ENCODE measurements around the gene KIF27. TPM values are rescaled to one million over a fixed set of nuclear protein-coding genes. Genes with fewer than 3 reads are reported as not detected.

KIF27 gene
- total RNA-seq, 4 donors from 2014 or later: 3.2 to 12.9 (median 5.5) TPM

DNA sequence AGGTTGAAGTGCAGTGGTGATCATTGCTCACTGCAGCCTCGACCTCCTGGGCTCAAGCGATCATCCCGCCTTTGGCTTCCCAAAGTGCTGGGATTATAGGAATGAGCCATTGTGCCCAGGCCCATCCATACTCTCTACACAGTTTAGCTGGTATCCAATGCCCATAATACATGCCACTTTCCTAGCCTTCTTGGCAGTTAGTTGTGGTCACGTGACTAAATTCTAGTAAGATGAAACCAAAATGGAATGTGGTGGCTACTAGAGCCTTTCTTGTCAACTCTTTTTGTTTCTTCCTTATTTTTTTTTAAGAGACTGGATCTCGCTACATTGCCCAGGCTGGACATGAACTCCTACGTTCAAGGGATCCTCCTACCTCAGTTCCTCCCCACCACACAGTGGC lies 15.3 kb upstream of the KIF27 start:
- H3K36me3 ChIP-seq: peaks cover 28% of the 10 kb centered on the region
- peaks cover 12% of the 10 kb centered on the region for H3K4me1 ChIP-seq
- no peaks in the 10 kb centered on the region for H3K9me3 ChIP-seq
- no peak for TF ChIP-seq POLR2AphosphoS5 (IDR thresholded peaks at IDR 0.05)
- no peak for TF ChIP-seq EP300 (IDR thresholded peaks at IDR 0.05)
- TF ChIP-seq CTCF (IDR thresholded peaks at IDR 0.05): no peak
- no peak for TF ChIP-seq POLR2A (IDR thresholded peaks at IDR 0.05)
- H3K27ac ChIP-seq: no peak overlapping the region
- no peak overlapping the region for H3K4me3 ChIP-seq
- DNase-seq (ENCODE audit: low spot score in 2 of 2): no peak
- 90% methylated on average over 6 of the region's 6 CpGs for WGBS
- no peaks in the 10 kb centered on the region for H3K27me3 ChIP-seq

DNA sequence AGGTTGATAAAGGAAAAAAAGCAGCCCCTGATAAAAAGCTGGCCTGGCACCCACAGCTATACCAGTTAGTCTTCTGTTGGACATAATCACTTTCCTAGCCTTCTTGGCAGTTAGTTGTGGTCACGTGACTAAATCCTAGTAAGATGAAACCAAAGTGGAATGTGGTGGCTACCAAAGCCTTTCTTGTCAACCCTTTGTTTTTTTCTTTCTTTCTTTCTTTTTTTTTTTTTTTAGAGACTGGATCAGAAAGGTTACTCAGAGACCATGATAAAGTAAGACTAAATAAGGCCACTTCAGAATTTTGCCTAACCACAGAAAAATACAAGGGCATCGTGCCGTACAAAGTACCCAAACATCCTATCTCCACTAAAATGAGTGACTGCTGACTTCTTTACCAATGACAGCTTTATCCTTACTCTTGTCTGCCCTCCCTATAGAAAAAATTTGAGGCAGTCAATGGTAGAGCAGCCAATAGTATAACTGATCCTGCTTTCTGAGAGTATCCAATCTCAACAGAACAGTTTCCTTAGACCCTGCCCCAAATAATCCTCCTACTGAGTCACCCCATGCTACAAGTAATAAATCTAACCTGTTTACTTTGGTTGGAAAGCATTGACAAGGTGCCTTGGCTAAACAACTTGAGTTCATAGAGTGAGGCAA lies 14.2 kb upstream of the KIF27 start:
- Histone ChIP-seq H3K4me3 (no peak overlapping the region), H3K9me3 (no peaks in the 10 kb centered on the region), H3K36me3 (peaks cover 17% of the 10 kb centered on the region), H3K27ac (no peak overlapping the region), H3K4me1 (peaks cover 14% of the 10 kb centered on the region), H3K27me3 (no peaks in the 10 kb centered on the region)
- TF ChIP-seq EP300 (IDR thresholded peaks at IDR 0.05) (no peak), CTCF (IDR thresholded peaks at IDR 0.05) (no peak), POLR2A (IDR thresholded peaks at IDR 0.05) (no peak), POLR2AphosphoS5 (IDR thresholded peaks at IDR 0.05) (no peak)
- DNase-seq (ENCODE audit: low spot score in 2 of 2): no peak
- WGBS: 82% methylated on average over 3 of the region's 3 CpGs

DNA sequence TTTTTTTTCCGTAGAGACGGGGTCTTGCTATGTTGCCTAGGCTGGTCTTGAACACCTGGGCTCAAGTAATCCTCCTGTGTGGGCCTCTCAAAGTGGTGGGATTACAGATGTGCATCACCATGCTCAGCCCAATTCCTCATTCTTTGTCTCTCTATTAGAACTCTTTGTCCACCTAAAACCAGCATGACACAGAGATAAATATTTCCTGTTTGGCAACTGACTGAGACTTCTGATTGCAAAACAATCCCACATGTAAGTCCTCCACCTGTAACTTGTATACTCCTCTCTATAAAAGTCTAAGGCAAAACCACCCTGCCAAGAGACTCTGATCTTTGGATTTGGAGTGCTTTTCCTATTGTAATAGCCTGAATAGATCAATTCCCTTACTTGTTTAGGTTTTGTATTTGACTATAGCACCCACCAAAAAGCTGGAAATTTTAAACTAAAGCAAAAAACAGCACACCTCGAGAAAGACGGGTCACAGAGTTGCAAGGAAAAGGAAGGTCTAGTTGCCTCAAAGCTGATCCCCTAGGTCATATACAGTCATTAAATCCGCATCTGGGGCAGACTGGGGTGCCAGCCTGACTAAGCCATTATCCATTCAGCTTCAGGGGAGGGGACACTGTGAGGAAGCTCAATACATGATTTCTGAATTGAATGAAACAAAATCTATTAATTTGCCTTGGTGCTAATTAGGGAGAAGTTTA lies 13.5 kb upstream of the KIF27 start:
- Histone ChIP-seq H3K9me3 (no peaks in the 10 kb centered on the region), H3K36me3 (peaks cover 11% of the 10 kb centered on the region), H3K27me3 (no peaks in the 10 kb centered on the region), H3K4me1 (peaks cover 14% of the 10 kb centered on the region), H3K27ac (no peak overlapping the region), H3K4me3 (no peak overlapping the region)
- no peak for TF ChIP-seq EP300 (IDR thresholded peaks at IDR 0.05)
- TF ChIP-seq CTCF (IDR thresholded peaks at IDR 0.05): no peak
- DNase-seq (ENCODE audit: low spot score in 2 of 2): no peak
- WGBS: 73% methylated on average over 5 of the region's 5 CpGs

DNA sequence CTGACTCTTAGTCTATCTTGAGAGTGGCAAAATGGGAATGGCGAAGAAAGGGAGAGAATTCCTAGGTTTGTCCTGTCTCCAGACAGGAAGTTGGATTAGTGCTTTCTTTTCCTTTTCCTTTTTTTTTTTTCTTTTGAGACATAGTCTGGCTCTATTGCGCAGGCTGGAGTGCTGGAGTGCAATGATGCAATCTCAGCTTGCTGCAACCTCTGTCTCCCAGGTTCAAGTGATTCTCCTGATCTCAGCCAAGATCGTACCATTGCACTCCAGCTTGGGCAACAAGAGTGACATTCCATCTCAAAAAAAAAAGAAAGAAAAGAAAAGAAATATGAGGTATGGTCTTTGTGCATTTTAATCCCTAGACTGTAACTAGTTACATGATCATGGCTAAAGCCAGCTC lies 12.6 kb upstream of the KIF27 start:
- TF ChIP-seq CTCF (IDR thresholded peaks at IDR 0.05) (no peak), POLR2AphosphoS5 (IDR thresholded peaks at IDR 0.05) (no peak), EP300 (IDR thresholded peaks at IDR 0.05) (no peak), POLR2A (IDR thresholded peaks at IDR 0.05) (no peak)
- WGBS: 71% methylated on average over 3 of the region's 3 CpGs
- no peak overlapping the region for H3K4me3 ChIP-seq
- no peaks in the 10 kb centered on the region for H3K27me3 ChIP-seq
- peaks cover 14% of the 10 kb centered on the region for H3K4me1 ChIP-seq
- no peaks in the 10 kb centered on the region for H3K9me3 ChIP-seq
- no peak overlapping the region for H3K27ac ChIP-seq
- no peak for DNase-seq (ENCODE audit: low spot score in 2 of 2)
- peaks cover 3% of the 10 kb centered on the region for H3K36me3 ChIP-seq

DNA sequence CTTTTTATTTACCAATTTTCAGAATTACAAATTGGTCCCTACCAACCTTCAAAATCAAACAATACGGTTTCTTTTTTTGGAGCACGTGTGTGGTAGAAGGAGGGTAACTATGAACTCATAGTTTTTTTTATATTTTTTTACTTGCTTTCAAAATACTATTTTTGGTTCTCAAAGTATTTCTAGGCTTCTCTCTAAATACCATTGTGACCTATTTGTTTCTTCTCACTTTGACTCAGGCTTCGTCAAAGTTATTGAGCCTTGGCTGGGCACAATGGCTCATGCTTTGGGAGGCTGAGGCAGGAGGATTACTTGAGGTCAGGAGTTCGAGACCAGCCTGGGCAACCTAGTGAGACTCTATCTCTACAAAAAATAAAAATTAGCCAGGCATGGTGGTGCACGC lies 11.6 kb upstream of the KIF27 start:
- no peak overlapping the region for H3K27ac ChIP-seq
- whole genome bisulfite sequencing: 93% methylated on average over 5 of the region's 5 CpGs
- DNase-seq (ENCODE audit: low spot score in 2 of 2): no peak

More for the DNA sequence above, 11.6 kb upstream of the KIF27 start:
- Histone ChIP-seq H3K27me3 (no peaks in the 10 kb centered on the region), H3K36me3 (no peaks in the 10 kb centered on the region), H3K4me1 (peaks cover 14% of the 10 kb centered on the region), H3K4me3 (no peak overlapping the region), H3K9me3 (no peaks in the 10 kb centered on the region)
- TF ChIP-seq CTCF (IDR thresholded peaks at IDR 0.05) (no peak), POLR2A (IDR thresholded peaks at IDR 0.05) (no peak), EP300 (IDR thresholded peaks at IDR 0.05) (no peak), POLR2AphosphoS5 (IDR thresholded peaks at IDR 0.05) (no peak)

All from suprapubic skin (tissue), 4 donors.